Kidney glomerular epithelial cell (primary cell): Measurements from ENCODE around the gene ADAMTS6.
"Not testable (repeated sequence)": the region's sequence is repeated elsewhere in the genome, so short reads cannot be mapped to it uniquely, and the experiment has no call there.

Experiments used
- DNase-seq: peaks from one replicate; lab custom pipeline; 2025; lab: John Stamatoyannopoulos, UW

Gene ADAMTS6

DNA sequence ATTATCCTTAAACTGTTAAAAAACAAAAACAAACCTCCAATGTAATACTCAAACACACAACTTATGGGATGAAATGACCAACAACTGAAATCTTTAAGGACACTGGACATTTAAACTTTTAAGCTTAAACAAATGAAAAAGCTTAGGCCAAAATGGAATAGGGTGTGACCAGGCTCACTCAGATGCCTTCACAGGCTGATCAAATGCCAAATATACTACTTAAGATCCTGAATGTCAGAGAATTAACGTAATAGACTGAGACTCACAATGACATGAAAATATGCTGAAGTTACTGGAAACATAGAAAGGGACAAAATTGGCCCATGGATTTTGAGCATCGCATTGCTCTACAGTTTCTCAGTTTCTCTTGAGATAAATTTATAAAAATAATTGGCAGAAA lies 286.8 kb downstream of the ADAMTS6 start:
- DNase-seq, result no peak

DNA sequence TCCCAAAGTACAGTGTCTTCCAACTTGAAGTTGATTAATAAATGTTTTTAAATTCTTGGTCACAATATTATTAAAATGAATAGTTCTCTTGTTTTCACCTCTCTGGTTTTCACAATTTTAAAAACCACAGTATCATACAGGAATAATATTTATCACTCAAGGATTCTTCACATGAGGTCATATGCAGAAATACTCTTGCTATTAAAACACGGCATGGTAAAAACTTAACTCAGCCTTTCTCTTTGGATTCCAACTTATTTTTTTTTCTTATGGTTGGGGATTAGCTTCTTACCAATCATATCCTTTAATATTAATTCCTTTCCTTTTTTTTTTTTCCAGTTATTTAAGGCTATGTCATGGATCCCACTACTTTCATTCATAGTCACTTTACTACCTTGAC lies 289.4 kb downstream of the ADAMTS6 start:
- DNase-seq, result no peak

DNA sequence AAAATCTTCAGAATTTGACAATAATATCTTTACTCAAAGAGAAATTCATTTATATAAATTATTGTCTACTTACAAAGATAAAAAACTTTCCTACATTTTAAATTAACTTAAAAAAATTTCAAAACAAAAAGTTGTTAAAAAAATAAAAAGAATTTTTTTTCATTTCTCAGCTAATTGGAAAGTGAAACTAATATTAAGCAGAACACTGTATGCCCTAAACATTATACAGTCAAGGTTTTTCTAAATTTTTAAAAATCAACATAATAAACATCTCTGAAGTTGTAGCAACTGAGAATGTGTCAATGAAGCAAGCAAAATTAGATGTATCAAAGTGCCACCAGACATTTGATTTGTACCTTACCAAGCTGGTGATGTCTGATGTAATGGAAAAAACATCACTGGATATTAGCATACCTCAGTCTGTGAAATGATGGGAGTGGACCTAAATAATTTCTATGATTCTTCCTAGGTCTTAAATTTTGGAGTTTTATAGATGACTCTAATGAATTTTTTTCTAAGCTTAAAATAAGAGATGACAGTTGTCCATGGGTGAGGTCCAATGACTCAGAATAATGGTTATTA lies 290.1 kb downstream of the ADAMTS6 start:
- DNase-seq, result no peak

DNA sequence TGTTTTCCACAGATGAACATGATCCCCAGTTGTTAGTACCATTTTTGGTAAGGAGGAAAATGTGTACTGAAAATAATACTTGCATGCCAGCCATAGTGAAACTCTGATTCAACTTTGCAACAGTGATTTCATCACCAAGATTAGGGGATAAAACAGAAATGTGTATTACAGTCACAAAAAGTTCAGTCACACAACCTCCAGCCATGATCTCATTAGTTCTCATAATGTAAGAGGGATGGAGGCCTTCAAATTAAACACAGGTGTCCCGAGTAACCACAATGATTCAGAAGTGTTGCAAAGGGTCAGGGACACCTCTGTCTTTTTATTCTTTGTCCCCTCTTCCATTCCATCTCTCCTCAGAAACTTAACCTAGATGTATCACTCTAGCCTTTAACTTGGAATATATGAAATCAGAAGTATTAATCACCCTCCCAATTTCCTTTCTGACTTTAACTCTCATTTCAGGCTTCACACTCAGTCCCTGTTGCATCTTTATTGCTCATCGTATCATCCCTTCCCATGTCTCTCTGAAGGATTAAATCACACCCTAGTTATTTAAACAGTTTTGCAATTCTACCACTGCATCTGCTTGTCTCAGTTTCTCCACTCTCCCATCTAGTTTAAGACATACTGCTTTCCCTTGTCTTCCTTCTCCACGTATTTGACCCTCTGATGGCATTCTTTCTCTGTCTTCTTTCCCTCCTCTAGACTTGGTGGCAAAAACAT lies 291.2 kb downstream of the ADAMTS6 start:
- DNase-seq, result peak; percentile 71

DNA sequence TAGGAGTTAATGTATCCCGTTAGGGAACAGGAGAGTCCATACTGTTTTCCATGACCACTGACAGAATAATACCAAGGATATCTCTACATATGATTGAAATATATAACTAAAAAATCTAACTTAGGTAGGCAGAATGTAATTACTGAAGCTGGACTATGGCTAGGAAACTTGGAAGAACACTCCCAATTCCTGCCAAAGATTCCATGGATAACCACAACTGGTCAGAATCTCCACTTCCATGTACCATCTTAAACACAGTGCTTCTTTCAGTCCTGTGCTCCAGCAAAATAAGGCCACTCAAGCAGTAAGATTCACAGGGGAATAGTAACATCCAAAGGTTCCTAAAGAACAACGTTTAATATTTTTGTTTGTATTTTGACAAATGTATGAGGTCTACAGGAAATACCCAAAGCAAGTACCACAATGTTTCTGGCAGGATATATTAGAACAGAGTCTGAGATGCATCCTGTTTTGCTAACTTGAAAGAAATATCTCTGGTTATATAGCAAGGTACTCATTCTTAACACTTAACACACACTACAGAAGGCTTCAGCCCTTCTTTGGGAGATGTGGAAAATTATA lies 295.0 kb downstream of the ADAMTS6 start:
- DNase-seq, result no peak

DNA sequence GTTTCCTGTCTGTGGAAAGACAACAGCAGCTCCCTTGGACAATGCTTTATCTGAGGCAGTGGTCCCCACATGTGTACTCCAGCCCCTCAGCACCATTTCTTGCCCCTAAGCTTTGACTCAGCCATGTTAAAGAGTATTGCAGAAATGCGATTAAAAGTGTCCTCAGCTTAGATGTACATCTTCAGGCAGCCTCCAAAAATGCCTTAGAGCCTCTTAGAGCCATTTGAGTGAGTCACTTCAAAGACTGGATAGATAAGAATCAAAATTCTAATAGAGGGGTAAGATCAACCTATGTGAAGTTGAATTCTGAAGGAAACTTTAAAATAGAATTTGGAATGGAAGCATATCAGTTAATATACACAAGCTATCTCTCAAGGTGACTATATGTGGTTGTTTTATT lies 296.3 kb downstream of the ADAMTS6 start:
- DNase-seq, result no peak

DNA sequence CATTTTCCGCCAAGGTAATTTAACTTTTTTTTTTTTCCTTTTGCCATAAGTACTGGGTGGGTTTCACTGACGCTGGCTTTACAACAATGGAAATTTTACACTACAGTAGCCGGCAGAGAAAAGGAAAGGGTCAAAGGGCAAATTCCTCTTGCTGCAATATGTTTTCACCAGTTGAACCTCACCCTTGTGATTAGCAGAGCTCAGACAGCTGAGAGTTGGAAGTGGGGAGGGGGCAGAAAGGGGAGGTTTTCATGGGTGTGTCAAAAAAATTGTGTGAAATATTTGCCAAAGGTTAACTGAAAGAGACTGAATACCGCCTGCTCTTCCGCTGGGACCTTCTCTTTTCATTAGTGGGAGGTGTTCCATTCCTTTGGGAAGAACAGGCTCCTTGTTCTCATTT lies 296.9 kb downstream of the ADAMTS6 start:
- no peak for DNase-seq

DNA sequence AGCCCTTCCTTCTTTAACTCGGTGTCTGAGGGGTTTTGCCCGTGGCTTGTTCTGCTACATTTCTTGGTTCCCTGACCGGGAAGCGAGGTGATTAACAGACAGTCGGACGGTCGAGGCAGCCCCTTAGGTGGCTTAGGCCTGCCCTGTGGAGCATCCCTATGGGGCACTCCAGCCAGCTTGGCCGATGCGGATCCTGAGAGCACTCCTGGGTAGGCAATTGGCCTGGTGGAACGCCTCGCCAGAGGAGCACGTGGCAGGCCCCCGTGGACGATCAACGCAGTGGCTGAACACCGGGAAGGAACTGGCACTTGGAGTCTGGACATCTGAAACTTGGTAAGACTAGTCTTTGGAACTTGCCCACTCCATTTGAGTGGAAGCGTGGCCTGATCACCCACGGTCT lies 307.5 kb downstream of the ADAMTS6 start:
- DNase-seq, result not testable (repeated sequence)

DNA sequence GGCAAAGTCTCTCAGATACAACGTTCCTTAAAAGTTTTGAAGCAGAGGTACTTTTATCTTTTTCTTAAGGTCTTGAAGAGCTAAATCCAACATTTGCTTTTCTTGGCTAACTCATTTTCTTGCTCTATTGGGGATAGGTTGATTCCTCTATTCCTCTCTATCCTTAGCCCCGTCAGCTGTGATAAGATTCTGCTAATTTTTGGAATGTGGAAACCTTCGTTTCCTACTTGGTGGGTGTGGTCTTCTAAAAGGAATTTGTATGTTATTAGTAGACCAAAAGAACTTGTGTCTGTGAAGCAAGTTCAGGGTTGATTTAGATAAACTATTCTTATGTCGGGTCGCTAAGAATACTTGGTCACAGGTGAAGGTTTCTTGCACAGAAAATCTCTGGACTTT lies 308.6 kb downstream of the ADAMTS6 start:
- no peak for DNase-seq

DNA sequence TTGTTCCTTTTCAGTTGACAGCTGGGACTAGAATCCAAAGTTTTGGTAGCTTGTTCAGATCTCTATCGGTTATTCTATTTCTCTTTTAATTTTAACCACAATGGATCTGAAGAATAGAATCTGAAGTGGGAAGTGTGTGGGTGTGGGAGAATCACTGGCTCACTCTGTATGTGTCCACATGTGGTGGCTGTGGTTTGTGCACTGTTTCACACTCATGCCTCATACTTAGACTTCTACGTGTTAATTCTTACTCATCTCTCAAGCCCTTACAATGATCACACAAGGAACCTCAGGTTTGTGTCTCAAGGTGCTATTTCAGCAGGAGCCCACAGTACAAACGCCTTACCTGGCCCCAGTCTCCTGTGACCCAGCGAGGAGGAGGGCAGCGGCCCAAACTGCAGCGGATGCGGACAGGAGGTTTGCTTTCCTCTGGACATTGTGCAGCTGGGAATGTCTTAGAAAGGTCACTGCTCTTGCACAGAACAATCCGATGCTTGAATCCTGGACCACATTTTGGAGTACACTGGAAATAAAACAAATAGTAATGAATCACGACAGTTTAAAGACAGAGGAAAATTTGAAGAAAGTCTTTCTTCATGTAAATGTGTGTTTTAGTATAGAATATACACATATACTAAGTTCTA lies 309.1 kb downstream of the ADAMTS6 start:
- DNase-seq, result peak; percentile 5

DNA sequence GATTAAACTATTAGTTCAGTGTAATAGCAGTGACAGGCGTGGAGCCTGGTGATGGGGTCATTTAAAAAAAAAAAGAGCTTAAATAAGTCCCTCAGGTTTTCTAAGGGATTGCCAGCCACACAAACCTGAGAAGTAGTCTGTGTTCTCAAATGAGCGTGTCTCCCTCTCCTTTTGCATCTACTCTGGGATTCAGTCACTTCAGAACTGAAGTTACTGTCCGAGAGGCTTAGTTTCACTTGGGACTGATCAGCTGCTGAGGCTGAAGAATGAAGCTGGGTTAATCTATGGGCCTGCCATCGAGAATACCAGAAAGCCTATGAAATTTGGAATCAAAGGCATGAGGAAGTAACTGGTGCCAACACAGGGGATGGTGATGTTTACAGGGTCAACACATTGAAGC lies 310.1 kb downstream of the ADAMTS6 start:
- DNase-seq, result no peak

DNA sequence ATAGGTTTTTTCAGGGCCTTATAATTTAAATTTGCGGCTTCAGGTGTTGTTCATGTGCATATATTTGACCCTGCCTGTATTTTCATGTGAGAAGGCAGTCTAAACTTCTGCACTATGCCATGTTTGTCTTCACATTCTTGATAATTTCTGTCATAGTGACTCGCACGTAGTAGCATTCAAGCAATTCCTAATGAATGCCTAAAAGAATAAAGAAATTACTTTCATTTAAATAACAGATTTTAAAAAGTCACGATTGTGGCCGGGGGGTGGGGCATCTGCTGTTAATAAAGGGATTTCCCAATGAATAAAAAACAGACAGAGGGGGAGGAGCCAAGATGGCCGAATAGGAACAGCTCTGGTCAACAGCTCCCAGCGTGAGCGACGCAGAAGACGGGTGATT lies 318.0 kb downstream of the ADAMTS6 start:
- DNase-seq, result peak; percentile 53

DNA sequence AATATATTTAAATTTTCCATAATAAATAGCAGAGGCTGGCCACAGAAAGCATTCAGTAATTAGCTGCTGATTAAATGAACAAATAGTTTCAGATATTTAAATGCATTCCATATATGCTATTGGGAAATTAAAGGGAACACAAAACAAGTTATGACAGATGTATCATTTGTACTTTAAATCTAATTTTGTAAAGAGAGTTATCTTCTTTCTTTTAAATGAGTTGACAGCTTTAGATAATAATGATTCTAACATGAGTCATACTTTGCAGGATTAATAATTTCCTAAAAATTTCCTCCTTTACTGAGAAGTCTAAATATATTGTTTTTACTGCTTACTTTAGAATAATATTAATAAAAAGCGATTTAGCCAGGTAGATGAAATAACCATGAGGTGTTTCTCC lies 320.1 kb downstream of the ADAMTS6 start:
- DNase-seq, result peak; percentile 18

DNA sequence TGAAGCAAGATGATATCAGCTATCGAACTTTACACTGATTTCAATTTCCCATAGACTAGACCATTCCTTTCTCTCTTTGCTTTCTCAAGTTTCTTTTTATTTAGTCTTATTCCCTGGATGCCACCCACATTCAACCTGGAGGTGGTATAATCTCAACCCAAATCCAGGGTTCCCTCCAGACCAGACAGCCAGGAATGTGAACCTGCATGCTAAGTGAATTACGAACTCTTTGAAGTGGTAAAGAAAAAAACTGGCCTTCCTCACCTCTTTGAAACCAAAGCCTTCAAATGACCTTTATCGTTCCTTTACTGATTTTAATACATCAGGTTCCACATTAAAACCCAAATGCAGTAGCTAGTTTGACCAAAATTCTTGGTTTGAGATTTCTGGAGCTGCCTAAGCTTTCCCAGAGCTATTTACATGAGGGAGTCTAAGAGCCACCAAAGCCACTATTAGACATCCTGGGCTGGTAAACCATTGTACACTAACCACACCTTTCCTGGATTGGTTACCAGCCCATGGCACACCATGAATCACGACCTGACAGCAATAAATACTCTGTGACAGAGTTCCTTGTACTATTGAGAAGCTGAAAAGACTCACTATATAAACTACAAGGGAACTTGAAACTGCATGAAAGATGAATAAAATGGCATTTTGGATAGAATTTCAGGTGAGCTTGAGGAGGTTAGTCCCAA lies 323.7 kb downstream of the ADAMTS6 start:
- no peak for DNase-seq

DNA sequence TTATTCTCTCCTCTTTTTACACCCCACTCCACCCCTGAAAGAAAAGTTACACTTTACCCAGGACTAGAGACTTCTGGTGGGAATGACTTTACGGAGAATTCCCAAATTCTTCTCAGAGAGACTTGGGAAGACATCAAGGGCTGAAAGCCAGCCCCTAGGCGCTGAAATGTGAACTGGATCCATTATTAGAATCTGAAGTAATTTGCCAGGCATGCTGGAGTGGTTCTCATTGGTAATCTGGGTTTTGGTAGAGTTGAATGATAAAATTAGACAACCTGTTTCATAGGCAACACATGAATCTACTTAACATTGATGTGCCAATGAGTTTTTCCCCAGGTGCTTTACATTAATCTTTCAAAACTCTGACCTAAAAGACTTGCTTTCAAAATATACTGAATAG lies 324.8 kb downstream of the ADAMTS6 start:
- DNase-seq, result no peak

DNA sequence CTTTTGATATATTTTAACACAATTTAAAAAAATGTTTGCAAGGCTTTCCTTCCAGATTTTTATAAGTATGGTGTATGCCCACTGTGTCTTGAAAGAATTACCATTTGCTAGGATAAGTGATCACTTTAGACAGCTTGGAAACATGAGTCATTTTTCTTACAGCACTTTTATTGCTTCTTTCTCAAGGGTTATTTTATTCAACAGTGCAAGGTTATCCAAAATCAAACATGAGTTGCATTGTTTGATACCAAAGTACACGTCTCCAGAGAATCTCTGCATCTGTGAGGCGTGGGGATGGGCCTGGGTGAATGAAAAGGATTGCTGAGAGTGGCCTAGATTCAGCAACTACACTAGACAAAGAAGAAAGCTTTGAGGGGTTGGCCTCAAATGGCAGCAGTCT lies 329.6 kb downstream of the ADAMTS6 start:
- no peak for DNase-seq

DNA sequence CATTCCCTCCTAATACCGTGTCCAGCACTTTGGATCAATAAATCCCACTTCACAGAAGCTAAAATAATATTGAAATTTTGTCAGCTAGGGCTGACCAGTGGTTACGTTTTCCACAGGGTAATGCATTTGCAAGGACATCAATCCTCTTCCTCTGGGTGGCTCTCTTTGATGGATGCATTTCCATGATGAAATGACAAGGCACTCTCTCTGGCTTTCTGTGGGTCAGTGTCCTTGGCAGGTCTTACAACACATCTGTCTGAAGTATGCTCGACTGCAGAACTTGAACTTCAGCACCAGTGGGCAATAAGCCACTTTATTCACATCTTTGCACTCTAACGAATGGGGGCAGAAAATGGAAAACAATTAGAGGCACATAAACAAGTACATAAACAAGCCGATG lies 330.1 kb downstream of the ADAMTS6 start:
- DNase-seq, result no peak

DNA sequence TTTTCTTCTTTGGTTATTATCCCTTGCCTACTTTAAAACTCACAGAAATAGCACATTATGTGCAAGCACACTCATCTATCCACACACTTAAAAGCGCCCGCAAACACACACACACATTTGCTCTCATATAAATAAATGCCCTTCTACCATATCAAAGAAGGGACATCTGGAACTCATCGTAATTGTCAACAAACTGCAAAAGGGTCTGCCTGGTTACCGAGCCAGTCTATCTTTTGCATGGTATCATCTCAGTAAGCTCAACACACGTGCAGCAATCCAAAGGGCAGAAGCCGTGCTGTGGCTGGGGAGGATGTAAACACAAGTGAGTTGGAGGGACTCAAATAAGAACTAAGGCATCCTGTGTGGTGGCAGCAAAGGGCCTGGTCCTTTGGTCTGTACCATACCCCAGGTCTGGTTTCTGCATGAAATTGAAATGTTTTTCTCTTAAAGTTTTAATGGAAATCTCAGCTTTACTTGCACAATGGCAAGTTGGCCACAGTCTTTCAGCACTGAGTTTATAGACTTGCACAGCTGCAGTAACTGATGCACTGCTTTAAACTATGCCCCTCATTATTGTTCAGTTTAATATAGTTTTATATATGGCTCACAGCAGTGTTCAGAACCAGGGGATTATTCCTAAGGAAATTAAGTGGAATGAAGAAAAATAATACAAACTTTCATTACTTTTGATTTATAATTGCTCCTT lies 331.0 kb downstream of the ADAMTS6 start:
- DNase-seq, result no peak

DNA sequence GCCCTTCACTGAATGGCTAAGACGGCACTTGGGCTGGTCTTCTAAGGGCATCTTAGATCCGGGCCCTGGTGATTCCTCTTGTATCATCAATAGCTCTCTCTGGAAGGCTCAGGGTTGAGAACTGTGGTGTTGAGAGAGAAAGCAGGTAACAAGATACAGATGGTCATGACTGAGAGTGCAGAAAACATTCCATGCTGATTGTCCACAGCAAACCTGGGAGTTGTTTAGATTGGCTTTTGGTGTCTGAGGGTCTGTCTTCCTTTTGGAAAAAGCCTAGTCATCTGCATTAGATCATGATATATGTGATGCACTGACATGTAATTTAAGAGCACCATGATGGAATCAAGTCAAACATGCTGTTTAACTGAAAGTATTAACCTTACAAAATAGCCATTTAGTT lies 331.9 kb downstream of the ADAMTS6 start:
- DNase-seq, result no peak

DNA sequence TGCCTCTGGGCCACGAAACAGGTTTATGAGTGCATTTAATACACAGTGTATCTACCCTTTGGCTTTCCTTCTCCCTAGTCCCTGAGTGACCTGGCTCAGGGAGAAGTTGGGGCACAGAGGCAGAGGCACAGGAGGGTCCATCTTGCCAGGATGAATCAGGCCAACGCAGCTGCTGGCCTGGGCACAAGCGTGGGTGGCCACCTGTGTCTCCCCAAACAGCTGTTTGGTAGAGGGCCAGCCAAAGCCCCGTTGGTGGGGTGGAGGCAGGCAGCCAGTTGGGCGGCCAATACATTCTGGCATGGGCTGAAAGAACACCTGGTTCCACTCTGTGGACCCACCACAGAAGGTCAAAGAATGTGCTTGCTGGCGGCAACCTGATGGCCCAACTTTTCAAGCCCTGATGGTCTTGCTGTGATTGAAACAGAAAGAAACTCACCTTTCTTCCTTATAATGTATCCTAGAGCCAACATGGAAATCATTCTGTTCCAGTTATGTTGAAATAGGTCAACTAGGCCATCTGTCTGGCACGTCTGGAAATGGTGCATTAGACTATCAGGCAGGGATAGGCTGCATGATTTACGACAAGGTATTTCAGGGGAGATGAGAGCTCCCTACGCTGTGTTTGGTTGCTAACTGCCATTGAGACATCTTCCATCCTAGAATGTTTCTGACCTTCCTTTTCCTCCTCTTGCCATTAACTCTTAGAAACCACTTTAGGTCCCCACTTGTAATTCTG lies 337.4 kb downstream of the ADAMTS6 start:
- no peak for DNase-seq

DNA sequence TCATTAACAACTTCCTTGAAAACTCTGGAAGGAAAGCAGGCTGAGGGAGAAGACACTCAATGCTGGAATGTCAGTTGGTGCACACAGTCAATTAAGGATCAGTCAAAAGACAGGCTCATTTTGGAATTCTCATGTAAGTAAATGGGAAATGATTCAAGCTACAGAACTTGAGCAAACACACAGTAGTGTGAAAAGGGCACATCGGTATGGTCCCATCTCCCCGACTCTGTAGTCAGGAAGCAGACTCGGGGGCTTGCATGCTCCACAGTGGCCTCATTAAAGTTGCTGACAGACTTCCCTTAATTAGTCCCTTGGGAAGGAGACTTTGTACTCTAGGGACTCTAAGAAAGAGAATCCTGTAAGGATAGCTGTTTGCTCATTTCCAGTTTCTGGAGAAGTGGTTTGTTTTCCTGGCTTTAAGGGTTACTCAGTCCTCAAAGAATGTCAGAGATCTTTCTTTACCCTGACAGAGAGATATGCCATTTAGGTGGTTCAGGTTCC lies 339.2 kb downstream of the ADAMTS6 start:
- peak; percentile 45 for DNase-seq
